ENCODE measurements around the gene RBPMS2. TPM values are rescaled to one million over a fixed set of nuclear protein-coding genes. Genes with fewer than 3 reads are reported as not detected.

Gene RBPMS2
- polyA plus RNA-seq, 1 of the 3 experiments (the other 2 are of a cell fraction) = 6.5 TPM

DNA sequence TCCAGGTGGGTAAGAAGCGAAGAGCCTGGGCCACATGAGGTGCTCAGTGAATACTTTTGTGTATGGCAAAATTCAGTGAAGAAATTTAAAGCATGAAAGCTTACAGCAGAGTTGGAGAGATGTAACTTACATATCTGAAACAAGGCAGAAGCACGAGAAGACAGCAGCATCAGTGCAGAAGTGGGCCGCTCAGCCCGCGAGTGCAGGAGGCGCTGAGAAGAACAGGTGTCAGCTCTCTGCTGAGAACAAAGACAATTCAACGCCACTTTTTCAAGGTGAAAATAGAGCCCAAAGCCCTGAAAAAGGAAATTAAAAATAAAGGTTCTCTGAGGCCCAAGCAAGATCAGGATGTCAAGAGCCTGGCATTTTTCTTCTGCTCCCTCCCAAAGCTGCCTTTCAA lies 58.3 kb downstream of the RBPMS2 start:
- WGBS (ENCODE audit: low lambda C conversion rate) = 97% methylated on average over 7 of the region's 7 CpGs
- Histone ChIP-seq H3K4me1 (ENCODE audit: control insufficient read depth in 1 of 2, insufficient read depth in 2 of 2, low read depth in 1 of 2, low read length in 1 of 2) (no peaks in the 10 kb centered on the region; a peak in 1 of 4 replicates), H4K20me1 (ENCODE audit: insufficient read depth) (no peaks in the 10 kb centered on the region), H3K9me2 (no peaks in the 10 kb centered on the region), H3K27me3 (ENCODE audit: insufficient read depth) (no peaks in the 10 kb centered on the region), H3K4me2 (no peak overlapping the region), H3F3A (replicated peaks; ENCODE audit: insufficient read depth) (no peaks in the 10 kb centered on the region), H2AFZ (ENCODE audit: low read depth) (no peak overlapping the region), H3K9me3 (no peaks in the 10 kb centered on the region), H3K9ac (no peak overlapping the region), H3K4me3 (ENCODE audit: low read depth in 2 of 2, low read length in 1 of 2) (no peak overlapping the region), H3K36me3 (replicated peaks in 1 of 2; ENCODE audit: control insufficient read depth in 1 of 2, insufficient read depth in 2 of 2, low read length in 1 of 2) (no peaks in the 10 kb centered on the region), H3K27ac (ENCODE audit: low read depth in 2 of 2, low read length in 1 of 2) (no peak overlapping the region), H3K79me2 (ENCODE audit: insufficient read depth) (no peaks in the 10 kb centered on the region)
- no peak for TF ChIP-seq TAF1 (IDR thresholded peaks at IDR 0.05; ENCODE audit: borderline replicate concordance, low read depth, low read length)
- POLR2A ChIA-PET = no interaction called here
- CTCF ChIA-PET = interaction anchor here (1.0 to 3.6 kb wide), 5 partner anchors 11 to 93 kb away, joined by 4 to 29 read pairs (median 11); no protein-coding TSS in a partner anchor
- DNase-seq = no peak

DNA sequence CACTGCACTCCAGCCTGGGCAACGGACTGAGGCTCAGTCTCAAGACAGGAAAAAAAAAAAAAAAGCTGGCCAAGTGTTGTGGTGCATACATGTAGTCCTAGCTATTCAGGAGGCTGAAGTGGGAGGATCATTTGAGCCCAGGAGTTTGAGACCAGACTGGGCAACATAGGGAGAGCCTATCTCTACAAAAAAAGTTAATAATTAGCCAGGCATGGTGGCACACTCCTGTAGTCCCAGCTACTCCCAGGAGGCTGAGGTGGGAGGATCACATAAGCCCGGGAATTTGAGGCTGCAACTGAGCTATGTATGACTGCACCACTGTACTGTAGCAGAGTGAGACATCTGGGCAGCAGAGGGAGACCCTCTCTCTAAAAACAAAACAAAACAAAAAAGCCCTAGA lies 58.9 kb downstream of the RBPMS2 start:
- Histone ChIP-seq H3K4me2 (no peak overlapping the region), H3K36me3 (replicated peaks in 1 of 2; ENCODE audit: control insufficient read depth in 1 of 2, insufficient read depth in 2 of 2, low read length in 1 of 2) (no peaks in the 10 kb centered on the region), H2AFZ (ENCODE audit: low read depth) (no peak overlapping the region), H3K9me2 (no peaks in the 10 kb centered on the region), H3K79me2 (ENCODE audit: insufficient read depth) (no peaks in the 10 kb centered on the region), H3K9me3 (no peaks in the 10 kb centered on the region), H4K20me1 (ENCODE audit: insufficient read depth) (no peaks in the 10 kb centered on the region), H3F3A (replicated peaks; ENCODE audit: insufficient read depth) (no peaks in the 10 kb centered on the region), H3K27ac (ENCODE audit: low read depth in 2 of 2, low read length in 1 of 2) (no peak overlapping the region), H3K9ac (no peak overlapping the region), H3K27me3 (ENCODE audit: insufficient read depth) (no peaks in the 10 kb centered on the region), H3K4me1 (ENCODE audit: control insufficient read depth in 1 of 2, insufficient read depth in 2 of 2, low read depth in 1 of 2, low read length in 1 of 2) (no peaks in the 10 kb centered on the region; a peak in 1 of 4 replicates), H3K4me3 (ENCODE audit: low read depth in 2 of 2, low read length in 1 of 2) (no peak overlapping the region)
- no peak for DNase-seq
- ChIA-PET POLR2A (no interaction called here), CTCF (interaction anchor here (1.1 to 3.6 kb wide), 6 partner anchors 11 to 93 kb away, joined by 3 to 29 read pairs (median 8); no protein-coding TSS in a partner anchor)
- no peak for TF ChIP-seq TCF12 (IDR thresholded peaks at IDR 0.05)
- TF ChIP-seq RXRA (IDR thresholded peaks at IDR 0.05; ENCODE audit: borderline replicate concordance, low read depth) = no peak
- no peak for TF ChIP-seq YY1 (IDR thresholded peaks at IDR 0.05; ENCODE audit: low read depth)
- TF ChIP-seq FOSL2 (IDR thresholded peaks at IDR 0.05; ENCODE audit: borderline replicate concordance, low read depth) = no peak
- no peak for TF ChIP-seq TAF1 (IDR thresholded peaks at IDR 0.05; ENCODE audit: borderline replicate concordance, low read depth, low read length)
- TF ChIP-seq SMC3 (IDR thresholded peaks at IDR 0.05; ENCODE audit: low read depth, low read length) = no peak
- TF ChIP-seq GATA2 (CRISPR knock-in tag; IDR thresholded peaks at IDR 0.05) = no peak
- no peak for TF ChIP-seq MAX (IDR thresholded peaks at IDR 0.05; ENCODE audit: low read depth)
- no peak for TF ChIP-seq RCOR1 (IDR thresholded peaks at IDR 0.05; ENCODE audit: low read length)
- TF ChIP-seq REST (IDR thresholded peaks at IDR 0.05; ENCODE audit: low read depth, low read length) = no peak
- WGBS (ENCODE audit: low lambda C conversion rate) = 92% methylated on average over 2 of the region's 2 CpGs
